Measurements from ENCODE around the gene GNAZ. TPM values are rescaled to one million over a fixed set of nuclear protein-coding genes. Genes with fewer than 3 reads are reported as not detected.
A peak's percentile ranks its signal among the peaks of the same experiment; 100 is the strongest.
"Not testable (repeated sequence)": the region's sequence is repeated elsewhere in the genome, so short reads cannot be mapped to it uniquely, and the experiment has no call there.

The GNAZ gene
- total RNA-seq, 1 experiment from 2014 or later: 3.4 TPM

DNA sequence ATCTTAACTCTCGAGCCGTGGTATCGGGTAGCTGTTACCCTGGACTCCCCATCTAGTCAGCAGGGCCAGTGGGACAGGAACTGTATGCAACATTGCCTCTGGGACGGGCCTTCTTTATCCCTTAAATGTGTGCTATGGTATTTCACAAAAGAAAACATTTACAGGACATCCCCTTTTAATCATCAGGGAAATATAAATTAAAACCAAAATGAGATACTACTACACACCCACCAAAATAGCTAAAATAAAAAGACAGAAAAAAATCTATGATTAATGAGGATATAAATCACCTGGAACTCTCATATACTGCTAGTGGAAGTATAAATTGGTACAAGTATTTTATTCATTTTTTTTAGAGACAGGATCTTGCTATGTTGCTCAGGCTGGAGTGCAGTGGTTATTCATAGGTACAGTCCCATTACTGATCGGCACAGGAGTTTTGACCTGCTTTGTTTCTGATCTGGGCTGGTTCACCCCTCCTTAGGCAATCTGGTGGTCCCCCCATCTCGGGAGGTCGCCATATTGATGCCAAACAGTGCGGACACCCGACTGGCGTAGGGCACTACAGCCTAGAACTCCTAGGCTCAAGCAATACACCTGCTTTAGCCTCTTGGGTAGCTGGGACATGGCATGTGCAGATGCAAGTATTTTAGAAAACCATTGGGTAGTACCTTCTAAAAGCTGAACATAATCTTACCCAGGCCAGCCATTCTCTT is 62.2 kb downstream of the GNAZ start:
- no peak for DNase-seq (ENCODE audit: low spot score)

DNA sequence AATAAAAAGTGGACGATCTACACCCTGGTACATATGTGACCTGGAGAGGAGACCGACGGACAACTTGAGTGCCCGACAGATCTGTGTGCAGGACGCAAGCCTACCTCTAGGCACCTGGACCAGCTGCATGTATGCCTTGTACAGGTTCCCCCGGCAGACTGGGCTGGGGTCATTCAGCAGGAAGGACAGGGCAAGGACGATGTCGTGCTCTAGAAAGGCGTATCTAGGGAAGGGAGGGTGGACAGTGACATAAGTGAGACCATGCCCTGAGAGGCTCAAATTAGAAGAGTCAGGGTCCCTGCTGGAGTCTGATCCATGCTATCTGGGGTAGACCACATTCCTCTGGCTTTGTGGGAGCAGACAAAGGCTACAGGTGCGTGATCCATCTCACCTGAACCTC is 63.6 kb downstream of the GNAZ start:
- DNase-seq (ENCODE audit: low spot score): no peak

DNA sequence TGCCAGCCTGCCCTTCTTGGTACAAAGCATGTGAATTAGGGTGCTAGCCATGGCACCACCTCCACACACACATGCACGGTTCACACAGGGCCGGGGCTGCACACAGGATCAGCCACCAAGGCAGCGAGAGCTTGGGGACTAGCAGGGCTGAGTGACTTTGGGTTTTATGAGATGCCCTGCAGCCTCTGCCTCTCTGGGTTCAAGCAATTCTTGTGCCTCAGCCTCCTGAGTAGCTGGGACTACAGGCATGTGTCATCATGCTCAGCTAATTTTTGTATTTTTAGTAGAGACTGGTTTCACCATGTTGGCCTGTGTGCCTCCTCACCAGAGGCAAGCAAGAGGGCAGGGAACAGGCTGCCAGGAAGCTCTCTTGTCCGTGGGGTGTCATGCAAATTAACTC is 66.7 kb downstream of the GNAZ start:
- not testable (repeated sequence) for DNase-seq (ENCODE audit: low spot score)

DNA sequence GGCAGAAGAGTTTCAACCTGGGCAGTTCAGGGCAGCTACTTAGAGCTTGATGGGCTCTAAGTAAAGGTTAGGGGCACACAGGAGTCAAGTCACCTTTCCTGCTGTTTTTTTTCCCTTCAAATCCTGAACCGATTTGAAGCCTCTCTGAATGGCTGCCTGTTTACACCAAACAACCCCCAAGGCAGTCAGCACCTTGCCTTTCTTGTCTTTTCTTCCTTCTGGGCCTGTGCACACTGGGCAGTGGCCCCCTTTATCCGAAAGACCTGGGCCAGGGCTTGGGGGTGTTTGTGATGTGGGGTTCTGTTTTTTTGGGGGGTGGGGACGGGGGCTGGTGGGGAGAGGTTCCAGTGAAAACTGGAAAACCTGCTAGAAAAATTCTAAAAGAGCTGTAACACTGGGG is 67.1 kb downstream of the GNAZ start:
- DNase-seq (ENCODE audit: low spot score): no peak

DNA sequence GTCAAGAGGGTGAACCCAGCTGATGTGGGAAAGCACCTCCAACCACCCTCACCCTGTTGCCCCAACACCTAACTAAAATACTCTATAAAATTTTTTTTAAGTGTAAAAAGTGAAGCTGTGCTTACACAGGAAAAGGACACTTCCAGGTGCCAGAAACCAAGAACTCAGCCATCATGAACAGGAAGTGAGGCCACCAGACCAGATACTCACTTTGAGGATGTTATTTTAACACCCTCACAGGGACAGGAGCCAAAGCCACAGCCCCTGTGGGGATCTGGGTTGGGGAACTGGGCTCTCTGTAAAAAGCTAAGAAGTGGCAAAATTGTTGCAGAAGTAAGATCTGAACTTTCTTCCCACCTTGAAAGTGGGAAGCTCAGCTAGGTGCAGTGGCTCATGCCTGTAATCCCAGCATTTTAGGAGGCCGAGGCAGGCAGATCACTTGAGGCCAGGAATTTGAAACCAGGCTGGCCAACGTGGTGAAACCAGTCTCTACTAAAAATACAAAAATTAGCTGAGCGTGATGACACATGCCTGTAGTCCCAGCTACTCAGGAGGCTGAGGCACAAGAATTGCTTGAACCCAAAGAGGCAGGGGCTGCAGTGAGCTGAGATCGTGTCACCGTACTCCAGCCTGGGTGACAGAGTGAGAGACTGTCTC is 67.7 kb downstream of the GNAZ start:
- DNase-seq (ENCODE audit: low spot score): no peak

DNA sequence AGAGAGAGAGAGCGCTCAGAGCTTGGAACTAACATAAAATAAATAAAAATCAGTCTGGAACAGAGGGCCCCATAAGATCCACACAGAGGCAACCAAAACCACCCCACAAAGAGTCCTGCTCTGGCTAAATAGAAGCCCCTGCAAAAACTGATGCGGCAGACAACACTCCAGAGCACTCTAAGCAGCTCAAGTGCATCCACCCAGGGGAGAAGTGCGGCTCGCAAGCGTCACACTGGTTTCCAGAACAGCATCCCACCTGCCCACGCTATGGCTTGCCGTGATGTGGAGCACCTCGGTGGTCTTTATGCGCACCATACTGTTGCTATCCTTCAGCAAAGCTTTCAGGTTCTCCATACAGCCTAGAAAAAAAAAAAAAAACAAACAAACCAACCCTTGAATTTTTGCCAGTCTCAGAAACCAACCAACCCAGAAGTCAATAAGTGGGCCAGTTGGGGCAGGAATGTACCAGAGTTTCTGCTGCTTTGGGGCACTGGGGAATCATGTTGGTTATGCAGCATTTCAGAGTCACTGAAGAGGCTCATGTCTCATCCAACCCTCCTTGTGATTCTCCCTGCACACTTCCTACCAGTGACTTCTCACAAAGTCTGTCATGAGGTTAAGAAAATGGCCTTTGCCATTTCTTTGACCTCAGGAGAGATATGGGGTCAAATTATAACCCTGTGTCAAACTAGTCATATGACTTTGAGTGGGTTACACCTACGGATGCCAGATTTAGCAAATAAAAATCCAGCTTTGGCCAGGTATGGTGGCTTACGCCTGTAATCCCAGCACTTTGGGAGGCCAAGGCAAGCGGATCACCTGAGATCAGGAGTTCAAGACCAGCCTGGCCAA is 68.5 kb downstream of the GNAZ start:
- no peak for DNase-seq (ENCODE audit: low spot score)

DNA sequence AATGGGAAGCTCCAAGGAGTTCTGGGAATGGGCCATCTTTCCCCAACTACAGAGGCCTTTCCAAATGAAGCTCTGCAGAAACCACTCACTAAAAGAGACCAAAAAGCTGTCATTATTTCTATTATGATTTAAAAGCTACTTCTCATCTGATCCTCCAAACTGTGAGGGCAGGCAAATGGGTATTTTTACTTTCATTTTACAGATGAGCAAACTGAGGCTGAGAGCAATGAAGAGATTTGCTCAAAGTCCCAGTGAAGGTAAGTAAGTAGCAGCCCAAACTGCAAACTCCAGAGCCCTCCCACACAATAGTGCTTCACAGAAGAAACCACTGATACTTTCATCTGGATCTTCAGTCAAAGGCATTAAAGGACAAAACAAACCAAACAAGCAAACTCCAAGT is 70.1 kb downstream of the GNAZ start:
- no peak for DNase-seq (ENCODE audit: low spot score)

DNA sequence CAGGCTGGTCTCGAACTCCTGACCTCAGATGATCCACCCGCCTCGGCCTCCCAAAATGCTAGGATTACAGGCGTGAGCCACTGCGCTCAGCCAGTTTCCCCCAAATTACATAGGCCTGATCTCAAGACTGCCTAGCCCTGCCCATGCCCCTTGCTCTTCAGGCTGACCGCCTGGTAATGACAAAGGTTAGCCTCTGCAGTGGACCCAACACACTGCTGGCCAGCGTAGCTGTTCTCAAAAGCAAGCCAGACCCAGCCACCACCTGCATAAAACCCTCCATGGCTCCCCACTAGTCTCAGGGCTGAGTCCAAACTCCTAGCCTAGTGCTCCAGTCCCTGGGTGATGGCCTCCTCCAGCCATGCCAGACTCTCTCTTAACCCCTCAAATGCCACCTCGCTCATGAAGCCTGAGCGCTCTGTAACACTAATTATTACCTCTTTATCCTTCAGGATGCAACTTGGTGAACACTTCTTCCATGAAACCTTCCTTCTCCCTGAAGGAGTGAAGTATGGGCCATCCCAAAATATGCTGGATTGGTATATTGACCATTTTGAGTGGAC is 72.3 kb downstream of the GNAZ start:
- DNase-seq (ENCODE audit: low spot score): no peak

DNA sequence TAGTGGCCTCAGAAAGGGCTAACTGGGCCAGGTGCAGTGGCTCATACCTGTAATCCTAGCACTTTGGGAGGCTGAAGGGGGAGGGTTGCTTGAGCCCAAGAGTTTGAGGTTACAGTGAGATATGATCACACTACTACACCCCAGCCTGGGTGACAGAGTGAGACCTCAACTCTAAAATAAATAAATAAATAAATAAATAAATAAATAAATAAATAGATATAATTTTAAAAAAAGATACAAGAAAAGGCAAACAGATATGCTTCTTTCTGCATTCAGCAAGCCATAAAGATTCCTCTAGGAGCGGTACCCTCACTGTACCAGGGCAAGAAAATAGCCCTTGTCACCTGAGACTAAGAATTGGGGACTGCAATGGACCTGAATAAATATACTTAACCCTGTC is 72.8 kb downstream of the GNAZ start:
- DNase-seq (ENCODE audit: low spot score): no peak

DNA sequence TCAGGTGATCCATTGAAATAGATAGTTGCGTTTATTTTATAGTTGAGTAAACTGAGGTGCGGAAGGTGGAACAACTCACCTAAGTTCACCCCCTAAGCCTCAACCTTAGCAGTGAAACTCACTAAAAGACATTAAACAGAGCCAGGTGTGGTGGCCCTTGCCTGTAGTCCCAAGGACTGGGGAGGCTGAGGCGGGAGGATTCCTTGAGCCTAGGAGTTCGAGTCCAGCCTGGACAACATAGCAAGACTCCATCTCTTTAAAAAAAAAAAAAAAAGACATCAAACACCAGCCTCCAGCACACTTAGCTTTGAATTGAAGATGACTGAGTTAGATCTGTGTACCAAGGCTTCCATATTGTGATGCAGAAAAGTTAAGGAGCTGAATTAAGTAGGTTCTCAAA is 74.1 kb downstream of the GNAZ start:
- no peak for DNase-seq (ENCODE audit: low spot score)

DNA sequence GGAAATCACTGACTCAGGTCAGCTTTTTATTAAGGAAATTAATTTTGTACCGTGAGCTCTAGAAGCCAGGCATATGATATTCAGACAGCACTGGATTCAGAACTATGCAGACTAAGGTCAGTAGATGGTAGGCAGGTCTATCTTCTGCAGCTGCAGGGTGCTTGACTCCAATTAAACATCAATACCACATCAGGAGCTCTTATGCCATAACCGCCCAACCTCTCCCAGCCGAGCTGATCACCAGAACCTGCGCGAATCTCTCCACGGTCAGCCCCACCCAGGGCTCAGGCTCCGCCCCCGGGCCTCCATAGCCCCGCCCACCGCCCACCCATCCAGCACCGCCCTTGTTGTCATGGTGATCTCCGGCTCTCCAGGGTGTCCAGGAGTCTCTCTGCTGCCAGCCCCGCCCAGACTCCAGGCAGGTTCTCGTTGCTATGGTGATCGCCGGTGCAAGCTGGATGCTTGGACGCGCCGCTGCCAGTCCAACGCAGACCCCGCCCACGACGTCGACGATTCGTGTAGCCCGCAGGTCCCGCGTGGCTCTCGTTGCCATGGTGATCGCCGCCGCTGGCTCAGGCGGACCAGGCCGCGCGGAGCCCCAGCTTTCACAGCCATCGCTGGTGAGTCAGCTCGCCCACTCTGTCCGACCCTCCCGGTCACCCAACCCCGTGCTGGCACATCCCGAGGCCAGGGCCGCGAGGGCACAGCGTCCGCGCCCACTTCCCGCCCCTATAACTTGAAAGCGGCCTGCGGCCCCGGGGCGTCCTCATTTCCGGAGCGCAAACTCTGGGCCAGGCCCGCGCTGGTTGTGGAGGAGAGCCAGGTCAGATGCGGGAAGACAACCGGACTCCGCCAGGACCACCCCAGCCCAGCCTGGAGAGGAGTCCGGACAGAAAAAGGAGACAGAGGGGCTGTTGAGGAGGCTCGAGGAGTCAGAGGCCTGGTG is 74.9 kb downstream of the GNAZ start, which contains the start of gene RAB36:
RAB36 (plus strand) TSS at position 546 of the 946 bp plus-strand sequence. CDS start 1,140 bp downstream, outside the sequence.
- peak; percentile 99 for DNase-seq (ENCODE audit: low spot score)

DNA sequence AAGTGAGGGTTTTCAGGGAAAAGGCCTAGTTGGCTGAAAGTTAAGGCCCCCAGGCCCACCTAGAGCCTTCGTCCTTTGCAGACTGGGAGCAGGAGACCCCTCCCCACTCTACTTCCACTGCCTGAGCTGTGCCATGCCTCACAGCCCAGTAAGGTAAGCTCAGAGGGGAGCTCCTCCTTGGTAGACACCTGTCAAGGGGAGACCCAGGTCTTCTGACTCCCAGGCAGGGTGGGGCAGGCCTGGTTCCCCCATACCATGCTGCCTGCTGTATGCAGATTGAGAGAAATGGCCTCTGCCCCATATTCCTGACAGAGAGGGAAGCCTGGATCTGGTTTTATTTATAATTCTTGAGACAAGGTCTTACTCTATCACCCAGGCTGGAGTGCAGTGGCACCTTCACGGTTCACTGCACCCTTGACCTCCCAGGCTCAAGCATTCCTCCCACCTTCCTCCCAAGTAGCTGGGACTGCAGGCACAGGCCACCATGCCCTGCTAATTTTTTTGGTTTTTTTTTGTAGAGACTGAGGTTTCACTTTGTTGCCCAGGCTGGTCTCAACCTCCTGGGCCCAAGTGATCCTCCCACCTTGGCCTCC is 75.7 kb downstream of the GNAZ start:
- DNase-seq (ENCODE audit: low spot score): no peak

DNA sequence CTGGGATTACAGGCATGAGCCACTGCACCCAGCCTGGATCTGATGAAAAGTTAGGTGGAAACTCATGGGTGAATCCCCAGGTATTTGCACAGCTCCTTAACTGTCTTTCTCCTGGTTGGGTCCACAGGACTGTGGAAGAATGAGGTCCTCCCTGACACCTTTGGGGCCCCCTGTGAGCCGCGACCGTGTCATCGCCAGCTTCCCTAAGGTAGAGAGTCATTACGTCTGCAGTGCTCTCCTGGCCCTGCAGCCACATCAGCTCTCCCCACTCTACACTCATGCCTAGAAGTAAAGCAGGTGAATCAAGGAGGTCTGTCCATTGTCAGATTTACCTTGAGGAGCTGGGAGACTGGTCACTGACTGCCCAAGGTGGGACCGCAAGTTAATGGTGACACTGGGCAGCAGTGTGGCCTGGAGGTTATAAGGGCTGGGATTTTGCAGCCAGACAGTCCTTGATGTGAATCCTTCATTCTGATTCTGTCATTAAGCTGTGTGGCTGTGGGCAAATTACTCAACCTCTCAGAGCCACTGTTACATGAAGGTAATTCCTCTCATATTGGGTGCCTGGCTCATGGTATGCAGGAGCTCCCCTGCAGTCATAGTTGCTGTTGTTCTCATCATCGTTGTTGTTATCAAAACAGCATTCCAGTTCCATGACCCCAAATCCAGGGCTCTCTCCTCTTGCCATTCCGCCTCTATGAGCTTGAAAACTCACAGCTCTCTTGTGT is 76.3 kb downstream of the GNAZ start:
- DNase-seq (ENCODE audit: low spot score): no peak

DNA sequence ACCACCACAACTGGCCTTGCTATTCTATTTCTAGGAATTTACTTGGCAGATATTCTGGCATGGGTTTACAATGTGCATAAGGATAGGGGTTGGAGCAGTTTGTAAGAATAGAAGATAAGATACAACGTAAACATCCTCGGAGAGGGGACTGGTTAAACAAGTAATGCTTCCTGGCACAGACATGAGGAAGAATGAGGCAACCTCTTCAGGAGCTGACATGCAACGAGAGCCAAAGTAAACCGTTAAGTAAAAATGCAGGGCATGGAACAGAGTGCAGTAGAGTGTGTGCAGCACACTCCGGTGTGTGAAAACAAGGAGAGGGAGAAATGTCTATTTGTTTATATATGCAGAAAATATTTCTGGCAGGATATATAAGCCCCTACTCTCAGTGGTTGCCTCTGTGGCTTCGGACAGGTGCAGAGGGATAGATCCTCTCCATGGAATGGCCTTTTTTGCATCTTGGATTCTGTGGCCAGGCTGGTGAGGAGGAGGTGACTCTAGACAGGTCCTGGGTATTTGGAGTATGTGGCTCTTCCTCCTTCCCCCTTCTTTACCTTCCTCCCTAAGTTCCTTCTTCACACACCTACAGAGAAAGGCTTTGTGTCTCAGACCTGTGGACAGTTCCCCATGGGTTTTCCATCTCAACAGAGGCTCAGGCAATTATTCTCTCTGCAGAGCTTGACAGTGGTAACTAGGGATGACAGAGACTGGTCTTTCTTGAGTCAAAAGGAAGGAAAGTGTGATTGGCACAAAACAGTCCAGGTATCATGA is 77.5 kb downstream of the GNAZ start:
- DNase-seq (ENCODE audit: low spot score): no peak

DNA sequence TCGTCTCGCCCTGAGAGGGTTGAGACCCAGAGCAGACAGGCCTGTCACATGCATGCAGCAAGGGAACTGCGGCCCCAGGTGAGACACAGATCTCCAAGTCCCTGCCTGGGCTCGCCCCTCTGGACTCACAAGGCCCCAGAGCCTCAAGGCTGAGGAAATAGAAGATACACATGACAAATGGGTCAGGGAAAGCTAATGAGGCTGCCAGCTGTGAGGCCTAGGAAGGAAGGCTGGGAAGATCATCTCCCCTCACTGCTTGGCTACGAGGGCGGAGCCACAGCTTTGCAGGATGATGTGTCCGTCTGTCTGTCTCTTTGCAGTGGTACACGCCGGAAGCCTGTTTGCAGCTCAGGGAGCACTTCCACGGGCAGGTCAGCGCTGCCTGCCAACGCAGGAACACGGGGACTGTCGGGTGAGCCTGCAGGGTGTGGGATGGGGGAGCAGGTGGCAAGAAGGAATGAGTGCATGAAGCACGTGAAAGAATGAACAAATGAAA is 79.5 kb downstream of the GNAZ start:
- DNase-seq (ENCODE audit: low spot score): no peak

DNA sequence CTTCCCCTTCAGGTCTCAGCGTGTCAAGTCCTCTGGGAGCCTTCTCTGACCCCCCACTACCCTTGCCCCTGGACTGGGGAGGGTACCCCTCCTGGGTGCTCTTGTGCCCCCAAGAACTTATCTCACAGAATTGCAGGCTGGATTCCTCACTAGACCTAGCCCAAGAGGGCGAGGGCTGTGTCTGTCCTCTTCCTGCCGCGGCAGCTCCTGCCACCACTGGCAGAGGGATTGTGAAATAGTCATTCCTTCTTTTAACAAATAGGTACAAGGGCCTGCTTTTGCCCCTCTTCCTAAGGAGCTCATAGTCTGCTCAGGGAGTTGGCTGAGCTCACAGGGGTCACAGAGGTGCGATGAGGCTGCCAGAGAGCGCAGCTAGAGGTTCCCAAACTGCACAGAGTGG is 80.4 kb downstream of the GNAZ start:
- DNase-seq (ENCODE audit: low spot score): no peak

DNA sequence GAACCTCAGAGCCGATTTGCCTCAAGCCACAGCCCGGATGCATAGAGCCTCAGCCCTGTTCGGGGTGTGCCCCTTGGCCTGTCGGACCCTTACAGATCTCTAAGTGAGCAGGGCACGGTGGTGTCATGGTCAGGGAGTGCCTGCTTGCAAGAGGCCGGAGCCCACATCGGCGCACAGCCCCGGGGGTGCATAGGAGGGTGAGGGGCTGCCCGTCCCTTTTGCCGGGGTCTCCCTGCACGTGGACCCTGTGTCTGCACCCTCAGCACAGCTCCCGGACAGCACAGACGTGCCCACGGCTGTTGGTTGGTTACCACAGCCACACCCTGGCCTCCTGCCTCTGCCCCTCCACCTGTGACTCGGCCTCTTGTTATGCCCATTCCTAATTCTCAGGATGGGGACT is 81.5 kb downstream of the GNAZ start:
- DNase-seq (ENCODE audit: low spot score): no peak

DNA sequence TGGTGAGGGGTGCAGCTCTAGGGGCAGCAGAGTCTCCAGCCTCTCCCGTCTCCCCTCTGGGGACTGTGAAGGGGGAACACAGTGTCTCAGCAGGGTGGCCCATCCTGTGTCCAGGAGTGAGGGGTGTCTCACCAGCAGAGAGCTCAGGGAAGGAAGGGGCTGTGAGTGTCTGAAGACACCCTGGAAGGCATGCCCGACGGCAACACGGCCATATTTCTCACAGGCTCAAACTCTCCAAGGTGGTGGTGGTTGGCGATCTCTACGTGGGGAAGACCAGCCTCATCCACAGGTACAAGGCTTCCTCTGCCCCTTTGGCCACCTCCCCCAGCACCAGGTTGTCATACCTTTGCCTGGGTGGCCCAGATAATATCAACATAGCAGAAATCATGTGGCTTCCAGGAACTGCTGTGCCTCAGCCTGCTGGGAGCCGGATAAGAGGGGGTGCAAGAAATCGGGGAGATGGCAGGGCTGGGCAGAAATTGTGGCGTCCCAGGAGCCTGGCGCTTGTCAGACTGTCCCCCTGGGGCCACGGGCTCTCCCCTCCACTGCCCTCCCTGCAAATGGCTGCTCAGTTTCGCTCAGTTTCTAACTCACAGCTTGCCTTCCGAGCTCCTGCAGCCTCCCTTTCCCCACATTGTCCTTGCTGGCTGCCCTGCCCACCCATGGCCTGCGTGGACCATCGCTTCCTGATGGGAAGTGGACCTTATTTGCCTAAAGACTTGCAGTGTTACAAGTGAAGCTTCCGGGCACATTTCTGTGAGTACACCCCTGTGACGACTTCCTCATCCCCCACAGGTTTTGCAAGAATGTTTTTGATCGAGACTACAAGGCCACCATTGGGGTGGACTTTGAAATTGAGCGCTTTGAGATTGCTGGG is 82.2 kb downstream of the GNAZ start:
- no peak for DNase-seq (ENCODE audit: low spot score)
